DMS114 treated with DMSO at 0.1 percent for 48 hours (cell line): Measurements from ENCODE around the gene GPA33.
"Not testable (repeated sequence)": the region's sequence is repeated elsewhere in the genome, so short reads cannot be mapped to it uniquely, and the experiment has no call there.

ENCODE experiments used
- DNase-seq: peaks from one replicate; lab custom pipeline; 2025; ENCODE audit not compliant: unreplicated experiment; lab: John Stamatoyannopoulos, UW

Gene GPA33

DNA sequence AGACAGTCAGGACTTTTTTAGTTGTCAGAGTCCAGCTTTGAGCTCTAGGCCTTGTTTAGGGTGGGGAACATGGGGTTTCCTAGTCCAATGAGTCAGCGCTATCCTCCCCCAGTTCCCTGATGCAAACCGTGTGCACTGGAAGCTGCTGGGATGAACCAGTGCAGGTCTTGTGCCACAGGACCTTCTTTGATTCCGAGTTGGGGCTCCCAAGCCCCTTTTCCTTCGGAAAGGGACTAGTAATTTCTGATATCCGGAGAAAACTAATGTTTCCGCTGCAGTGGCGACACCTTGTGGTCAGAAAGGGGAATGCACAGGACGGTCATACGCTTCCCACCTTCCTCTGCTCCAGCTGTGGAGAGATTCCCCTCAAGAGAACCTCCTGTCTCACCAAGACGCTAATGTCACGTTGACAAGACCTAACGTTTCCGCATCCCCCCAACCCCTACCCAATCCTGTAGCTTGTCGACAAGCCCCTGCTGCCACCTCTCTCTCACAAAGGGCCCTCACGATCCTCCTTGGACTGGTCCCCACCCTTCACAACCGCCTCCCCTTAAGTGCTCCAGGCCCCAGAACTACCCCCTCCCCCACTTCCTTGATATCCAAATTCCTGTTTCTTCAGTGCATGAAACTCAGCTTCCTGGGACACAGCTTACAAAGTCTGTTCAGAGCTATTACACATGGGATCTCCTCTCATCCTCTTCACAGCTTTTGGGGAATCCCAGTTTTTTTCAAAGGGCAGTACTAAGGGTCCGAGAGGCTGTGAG, 30.9 kb downstream of the GPA33 start:
- DNase-seq = peak; percentile 51

DNA sequence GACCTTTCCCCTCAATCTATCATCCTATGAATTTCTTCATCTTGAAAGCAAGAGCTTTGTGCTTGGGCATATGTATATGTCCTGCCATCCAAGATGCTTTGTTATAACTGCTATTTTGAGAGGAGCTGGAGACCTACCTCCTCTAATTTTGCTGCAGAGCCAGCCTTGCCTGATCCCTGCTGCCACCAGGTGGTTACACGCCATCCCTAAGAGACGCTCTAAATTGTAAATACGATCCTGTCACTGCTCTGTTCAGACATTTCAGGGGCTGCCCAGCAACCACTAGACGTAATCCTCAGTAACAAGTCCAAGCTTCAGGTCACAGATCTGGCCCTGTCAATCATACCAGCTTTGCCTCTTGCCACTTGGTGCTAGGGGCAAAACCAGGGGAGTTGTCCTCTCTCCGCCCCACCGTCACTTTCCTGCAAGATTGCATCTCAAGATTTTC, 32.9 kb downstream of the GPA33 start:
- DNase-seq = peak; percentile 75

DNA sequence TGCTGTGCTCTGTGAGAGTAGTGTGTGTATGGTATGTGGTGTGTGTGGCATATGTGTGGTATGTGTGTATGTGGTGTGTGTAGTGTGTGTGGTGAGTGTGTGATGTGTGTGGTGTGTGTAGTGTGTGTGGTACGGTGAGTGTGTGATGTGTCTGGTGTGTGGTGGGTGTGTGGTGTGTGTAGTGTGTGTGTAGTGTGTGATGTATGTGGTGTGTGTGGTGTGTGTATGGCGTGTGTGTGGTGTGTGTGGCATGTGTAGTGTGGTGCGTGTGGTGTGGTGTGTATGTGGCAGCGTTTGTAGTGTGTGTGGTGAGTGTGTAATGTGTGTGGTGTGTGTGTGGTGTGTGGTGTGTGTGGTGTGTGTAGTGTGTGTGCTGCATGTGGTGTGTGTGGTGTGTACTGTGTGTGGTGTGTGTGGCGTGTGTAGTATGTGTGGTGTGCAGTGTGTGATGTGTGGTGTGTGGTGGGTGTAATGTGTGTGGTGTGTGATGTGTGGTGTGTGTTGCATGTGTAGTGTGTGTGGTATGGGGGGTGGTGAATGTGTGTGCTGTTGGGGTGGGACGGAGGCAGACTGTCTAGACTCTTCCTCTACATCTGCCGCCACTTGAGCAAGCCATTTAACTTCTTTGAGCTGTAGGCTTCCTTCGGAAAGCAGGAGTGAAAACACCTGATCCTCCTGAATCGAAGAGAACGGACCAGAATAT, 33.5 kb downstream of the GPA33 start:
- DNase-seq = no peak

DNA sequence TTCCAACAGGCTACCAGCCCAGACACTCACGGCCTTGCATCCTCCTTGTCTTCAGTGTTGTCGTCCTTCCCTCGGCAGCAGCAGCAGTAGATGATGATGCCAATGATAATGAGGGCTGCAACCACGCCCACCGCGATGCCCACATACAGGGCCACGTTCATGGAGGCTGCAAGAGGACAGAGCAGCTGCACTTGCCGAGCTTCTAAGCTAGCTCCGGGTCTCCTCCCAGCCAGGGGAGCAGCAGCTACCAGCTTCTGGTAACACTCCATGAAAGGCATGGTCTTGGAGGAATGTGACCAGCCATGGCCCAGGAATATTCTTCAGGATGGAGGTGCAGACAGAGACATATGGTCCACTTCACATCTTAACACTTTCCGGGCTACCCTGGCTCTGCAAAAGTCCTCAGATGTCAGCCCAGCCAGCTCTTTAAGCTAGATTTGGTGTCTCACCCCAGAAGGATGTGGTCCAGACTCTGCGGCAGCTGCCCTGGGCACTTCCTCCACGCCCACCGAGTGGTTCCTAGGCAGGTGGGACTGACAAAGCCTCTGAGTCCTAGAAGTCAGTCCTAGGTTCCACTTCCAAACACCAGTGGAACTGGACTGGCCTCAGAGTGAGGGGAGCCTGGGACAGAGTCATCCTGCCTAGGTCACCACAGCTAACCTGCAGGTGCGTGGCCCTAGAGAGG, 35.1 kb downstream of the GPA33 start:
- no peak for DNase-seq

DNA sequence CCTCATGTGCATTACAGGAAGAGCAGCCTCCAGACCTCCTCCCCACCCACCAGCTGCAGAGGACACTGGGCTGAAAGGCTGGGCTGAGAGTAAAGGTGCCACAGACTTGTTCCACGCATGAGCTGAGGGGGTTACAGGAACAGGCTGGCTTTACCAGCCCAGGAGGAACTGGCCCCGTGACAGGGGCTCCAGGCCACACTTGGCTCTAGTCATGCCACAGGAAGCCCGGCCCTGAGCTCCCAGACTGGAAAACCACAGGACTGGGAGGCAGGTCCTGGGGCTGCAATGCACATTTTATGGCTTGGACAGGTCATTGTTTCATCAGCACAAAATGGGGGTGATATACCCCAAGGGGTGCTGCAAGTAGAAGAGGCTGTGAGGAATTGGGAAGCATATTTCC, 35.6 kb downstream of the GPA33 start:
- DNase-seq = no peak

DNA sequence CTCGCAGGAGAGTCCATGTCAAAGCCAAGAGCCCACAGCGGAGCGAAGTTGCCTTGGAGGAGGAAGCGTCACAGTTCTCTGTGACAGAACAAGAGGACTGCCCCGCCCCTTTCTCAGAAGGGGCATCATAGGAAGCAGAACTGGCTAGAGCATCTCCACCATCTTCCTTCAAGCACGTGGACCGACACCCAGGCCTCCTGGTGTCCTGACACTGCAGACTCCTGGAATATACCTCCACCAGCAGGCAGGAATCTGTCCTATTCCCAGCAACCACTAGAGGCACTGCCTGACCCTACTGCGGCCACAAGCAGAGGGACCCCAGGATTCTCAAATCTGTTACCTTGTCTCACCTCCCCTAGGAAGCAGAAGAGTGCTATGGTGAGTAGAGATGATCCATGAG, 37.8 kb downstream of the GPA33 start:
- DNase-seq = no peak

DNA sequence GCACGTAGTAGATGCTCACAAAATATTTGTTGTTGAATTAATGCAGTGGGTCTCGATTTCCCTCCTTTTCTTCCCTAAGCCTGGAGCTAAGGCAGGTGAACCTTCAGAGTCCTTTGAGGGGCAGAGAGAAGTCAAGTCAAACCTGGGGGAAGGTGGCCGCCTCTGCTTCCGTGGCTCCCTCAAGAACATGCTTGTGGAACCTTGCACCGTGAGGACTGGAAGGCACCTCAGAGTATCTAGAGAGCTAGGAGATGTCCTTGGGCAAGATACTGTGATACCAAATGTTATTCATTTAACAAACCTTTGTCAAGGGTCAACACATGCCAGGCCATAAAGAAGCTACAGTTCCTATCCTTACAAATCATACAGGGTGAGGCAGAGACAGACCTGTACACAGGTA, 38.3 kb downstream of the GPA33 start:
- no peak for DNase-seq

DNA sequence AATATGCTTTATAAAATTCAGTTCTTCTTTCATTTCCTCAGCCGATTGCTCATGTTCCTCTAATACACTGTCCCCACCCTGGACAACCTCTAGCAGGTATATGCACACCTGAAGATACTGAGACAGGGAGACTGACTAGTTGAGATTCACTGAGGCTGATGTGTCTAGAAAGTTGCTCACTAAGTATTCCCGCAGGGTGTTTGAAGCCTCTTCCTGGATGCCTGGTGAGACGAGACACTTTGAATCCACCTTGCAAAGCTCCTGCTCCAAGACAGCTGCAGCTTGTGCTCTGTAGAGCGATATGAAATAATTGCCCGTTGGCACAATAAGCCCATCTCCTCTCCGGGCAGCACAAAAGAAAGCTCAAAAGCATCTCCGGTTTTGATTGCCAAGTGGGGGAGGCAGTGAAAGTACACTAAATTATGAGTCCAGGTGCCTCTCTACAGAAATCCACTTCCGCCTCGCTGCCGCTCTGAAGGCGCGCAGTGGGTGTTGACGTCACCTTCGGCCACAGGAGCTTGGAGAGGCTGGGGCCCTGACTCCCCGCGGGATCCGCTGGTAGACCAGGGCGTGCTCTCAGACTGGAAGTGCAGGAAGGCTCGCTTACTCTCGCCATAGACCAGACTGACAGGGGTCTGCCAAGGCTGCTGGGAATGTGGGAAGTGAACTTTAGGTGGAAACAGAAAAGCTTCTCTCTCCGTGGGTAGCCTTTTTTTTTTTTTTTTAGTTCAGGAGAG, 46.3 kb downstream of the GPA33 start:
- DNase-seq = no peak

DNA sequence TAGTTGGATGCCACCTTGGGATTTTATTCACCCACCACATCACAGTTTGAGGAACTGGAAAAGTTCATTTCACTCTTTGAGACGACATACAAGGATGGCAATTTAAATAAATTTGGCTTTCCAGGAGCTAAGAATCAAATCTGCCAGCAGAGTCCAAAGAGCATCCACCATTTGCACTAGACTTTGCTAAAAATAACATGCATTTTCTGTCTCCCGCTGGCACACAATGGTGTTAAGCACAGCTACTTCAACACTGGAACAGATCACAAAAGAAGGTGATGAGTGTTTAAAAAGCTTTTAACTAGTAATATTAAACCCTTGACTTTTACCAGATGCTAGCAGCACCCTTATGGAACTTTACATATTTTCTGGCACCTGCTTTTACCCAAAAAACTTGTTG, 56.5 kb downstream of the GPA33 start:
- DNase-seq = no peak

DNA sequence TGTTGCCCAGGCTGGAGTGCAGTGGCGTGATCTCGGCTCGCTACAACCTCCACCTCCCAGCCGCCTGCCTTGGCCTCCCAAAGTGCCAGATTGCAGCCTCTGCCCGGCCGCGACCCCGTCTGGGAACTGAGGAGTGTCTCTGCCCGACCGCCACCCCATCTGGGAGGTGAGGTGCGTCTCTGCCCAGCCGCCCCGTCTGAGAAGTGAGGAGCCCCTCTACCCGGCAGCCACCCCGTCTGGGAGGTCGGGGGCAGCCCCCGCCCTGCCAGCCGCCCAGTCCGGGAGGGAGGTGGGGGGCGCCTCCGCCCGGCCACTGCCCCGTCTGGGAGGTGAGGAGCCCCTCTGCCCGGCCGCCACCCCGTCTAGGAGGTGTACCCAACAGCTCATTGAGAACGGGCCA, 60.6 kb downstream of the GPA33 start:
- DNase-seq = not testable (repeated sequence)

DNA sequence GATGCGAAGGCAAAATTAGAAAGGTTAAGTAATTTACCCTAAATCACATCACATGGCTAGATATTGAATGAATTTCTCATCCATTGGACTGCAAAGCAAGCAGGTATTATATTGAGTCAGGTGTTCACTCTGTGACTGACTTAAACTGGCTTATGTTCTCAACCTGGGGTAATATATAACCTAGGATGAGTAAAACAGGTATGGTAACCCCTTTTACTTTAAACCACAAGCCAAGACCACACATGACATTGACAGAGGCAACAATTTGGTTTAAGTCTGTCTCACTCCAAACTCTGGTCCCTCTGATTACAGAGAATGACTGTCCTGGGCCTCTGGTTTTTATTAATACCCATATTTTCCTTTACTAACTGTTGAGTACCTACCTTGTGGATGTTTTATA, 67.8 kb downstream of the GPA33 start:
- no peak for DNase-seq

DNA sequence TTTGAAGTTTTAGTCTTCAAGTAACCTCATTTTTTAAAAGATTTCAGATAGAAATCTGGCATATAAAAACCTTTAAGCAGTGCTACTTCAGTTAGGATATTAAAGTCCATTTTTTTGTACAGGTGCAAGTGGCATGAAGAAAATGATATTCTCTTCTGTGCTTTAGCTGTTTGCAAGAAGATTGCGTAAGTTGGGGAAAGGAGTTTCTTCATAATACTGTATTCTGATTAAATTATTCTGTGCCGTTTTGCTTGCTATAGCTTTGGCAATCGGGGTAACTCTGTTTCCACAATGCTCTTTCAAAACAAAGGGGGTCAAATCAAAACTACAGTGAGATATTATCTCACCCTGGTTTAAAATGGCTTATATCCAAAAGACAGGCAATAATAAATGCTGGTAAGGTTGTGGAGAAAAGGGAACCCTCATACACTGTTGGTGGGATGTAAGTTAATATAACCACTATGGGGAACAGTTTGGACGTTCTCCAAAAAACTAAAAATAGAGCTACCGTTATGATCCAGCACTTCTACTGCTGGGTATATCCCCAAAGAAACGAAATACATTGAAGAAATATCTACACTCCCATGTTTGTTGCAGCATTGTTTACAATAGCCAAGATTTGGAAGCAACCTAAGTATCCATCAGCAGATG, 74.0 kb downstream of the GPA33 start:
- DNase-seq = no peak

DNA sequence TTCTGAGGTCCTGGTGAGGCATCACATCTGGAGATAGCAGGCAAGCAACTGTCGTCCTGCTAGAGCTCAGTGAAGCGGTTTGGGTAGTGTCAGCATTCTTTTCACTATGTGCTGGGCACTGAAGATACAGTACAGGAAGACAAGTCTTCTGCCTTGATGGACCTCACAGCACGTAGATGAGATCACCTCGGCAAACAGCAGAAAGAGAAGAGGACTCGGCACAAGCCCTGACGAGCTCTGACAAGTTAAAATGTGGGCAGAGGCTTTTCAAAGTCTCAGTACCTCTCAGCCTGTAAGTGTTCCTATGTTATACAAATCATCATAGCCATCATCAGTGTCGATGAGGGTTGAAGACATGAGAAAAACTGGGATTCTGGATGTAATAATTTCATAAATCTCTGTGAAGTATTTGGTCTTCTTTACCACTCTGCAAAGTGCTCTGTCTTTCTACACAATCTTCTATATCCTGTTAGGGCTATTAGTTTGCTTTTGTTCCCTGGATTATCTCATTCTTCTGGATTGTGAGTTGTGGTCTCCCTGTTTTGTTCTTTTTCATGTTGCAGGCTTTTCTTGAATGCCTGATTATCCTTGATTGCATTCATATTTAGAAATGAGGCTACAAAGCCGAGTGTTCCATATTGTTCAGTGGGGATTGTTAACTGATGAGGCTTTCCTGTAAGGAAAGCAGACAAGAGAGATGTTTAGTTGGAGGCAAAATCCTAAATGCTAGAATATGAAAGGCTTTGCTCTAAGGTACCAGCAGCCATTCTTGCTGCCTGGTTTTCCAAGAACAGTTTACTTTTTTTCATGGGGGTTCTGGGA, 76.9 kb downstream of the GPA33 start:
- DNase-seq = no peak

DNA sequence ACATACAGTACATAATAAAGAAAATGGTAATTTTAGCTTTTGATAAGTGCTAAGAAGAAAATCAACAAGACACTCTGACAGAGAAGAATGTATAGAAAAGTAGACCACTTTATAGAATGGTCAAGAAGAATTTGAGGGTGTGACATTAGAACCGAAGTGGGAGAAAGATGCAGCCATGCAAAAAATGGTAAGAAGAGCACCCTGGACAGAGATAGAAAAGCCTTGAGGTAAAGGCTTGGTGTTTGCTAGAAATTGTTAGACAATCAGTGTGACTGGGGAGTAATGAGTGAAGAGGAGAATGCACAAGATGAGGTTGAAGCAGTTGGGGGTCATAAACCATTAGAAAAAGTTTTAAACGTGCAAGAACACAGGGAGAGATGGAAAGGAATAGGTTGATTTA, 77.6 kb downstream of the GPA33 start:
- no peak for DNase-seq

DNA sequence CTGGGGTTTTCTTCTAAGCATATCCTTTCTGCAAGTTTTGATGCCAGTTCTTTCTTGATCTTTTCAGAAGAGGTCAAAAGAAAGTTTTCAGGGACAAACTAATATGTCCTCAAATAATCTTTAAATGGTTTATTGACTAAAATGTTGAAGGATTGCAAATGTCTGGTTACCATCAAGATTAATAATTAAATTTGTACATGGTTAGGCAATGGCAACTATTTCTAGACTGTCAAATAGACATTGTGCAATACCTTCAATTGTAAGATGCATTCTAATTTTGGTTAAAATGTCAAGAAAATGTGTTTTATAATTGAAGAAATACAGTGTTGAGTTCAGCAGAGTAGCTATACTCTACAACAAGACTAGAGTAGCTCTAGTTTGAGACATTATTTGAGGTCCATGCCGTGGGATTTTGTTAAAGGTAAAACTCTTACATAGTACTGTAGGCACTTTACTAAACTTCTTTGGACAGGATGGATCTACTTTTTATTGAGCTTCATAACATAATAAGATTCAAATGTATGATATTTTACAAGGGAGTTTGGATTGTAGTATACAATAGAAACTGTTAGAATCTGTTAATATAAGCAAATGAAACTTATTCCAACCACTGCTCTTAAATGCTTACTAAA, 78.5 kb downstream of the GPA33 start:
- DNase-seq = no peak

DNA sequence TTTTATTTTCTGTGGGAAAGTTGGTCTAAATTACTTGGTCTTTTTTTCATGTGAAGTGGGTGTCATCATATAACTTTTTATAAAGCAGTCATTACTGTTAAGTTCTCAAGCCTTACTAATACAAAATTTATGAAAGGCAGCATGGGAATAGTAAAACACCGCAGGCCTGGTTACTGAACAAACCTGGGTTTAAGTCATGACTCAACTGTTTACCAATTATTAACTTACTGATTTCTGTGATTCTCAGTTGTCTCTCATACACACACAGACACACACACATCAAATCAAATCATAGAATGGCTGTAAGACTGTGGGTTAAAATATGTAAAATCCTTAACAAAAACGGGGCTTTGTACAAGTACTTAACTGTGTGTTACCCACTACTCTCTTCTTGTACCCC, 86.5 kb downstream of the GPA33 start:
- DNase-seq = no peak
